ENCODE data around the gene DNAJC17. TPM values are rescaled to one million over a fixed set of nuclear protein-coding genes. Genes with fewer than 3 reads are reported as not detected.

DNAJC17 gene, protein sequence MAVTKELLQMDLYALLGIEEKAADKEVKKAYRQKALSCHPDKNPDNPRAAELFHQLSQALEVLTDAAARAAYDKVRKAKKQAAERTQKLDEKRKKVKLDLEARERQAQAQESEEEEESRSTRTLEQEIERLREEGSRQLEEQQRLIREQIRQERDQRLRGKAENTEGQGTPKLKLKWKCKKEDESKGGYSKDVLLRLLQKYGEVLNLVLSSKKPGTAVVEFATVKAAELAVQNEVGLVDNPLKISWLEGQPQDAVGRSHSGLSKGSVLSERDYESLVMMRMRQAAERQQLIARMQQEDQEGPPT
- total RNA-seq, result 14.8 and 21.0 TPM in 2 replicates

DNA sequence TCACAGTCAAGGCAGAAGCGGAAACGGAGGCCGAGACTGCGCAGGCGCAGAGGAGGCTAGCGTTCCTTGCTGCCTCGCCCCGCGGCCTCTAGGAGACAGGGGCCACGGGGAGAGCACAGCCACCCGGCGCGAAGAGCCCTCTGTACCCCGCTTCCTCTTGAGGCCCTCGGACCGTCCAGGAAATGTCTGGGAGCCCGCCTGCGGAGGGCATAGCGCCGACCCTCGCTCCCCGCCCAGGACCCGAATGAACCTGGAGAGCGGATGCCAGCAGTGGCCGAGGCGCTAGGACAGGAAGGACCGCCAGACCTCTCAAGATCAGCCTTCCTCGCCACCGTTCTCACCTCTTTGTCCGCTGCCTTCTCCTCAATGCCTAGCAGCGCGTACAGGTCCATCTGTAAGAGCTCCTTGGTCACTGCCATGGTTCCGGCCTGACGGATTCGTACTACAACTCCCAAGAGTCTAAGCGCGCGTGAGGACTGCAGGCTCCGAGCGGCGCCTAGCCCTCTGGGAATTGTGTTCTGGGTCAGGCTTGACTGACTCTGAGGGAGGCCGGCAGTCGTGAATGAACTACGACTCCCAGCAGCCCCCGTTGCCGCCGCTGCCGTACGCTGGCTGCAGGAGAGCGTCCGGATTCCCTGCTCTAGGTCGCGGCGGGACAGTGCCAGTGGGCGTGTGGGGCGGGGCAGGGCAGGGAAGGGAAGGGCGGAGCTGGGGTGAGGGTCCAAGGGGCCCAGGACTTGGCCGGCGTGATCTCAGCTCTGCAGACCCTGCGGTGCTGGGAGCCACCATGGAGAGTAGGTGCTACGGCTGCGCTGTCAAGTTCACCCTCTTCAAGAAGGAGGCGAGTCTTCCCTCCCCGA is at the start of gene DNAJC17, which contains the start of gene ZFYVE19:
TSS of gene DNAJC17 (minus strand) at position 446 of the 860 bp plus-strand sequence. CDS start at position 419, 27 bp downstream.
TSS of gene ZFYVE19 (plus strand) at position 62 of the 860 bp plus-strand sequence. CDS start at position 563, 501 bp downstream.

DNA sequence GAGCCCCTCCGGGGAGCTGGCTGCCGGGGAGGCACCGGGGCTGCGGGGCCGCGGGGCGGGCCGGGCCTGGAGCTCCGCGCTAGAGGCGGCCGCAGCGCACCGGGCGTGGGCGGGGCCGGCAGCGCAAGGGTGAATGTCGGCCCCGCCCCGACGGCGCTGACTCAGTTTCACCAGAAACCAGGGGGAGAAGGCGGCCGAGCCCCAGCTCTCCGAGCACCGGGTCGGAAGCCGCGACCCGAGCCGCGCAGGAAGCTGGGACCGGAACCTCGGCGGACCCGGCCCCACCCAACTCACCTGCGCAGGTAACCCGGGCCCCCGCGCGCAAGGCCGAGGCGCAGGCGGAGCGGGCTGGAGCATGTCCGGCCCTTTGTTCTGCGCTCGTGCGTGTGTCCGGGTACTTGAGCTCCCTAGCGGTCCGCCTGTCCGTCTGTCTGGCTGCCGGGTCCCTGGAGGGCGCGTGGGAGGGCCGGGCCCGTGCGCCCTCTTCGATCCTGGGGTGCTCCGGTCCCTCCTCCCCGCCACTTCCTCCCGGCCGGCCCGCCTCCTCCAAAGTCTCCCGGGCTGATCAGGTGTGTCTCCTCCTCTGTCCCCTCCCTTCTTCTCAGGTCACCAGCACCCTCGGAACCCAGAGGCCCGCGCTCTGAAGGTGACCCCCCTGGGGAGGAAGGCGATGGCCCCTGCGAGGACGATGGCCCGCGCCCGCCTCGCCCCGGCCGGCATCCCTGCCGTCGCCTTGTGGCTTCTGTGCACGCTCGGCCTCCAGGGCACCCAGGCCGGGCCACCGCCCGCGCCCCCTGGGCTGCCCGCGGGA is 36.8 kb upstream of the DNAJC17 start, which contains the start of gene SPINT1:
TSS of gene SPINT1 (plus strand) at position 164 of the 811 bp plus-strand sequence. CDS start at position 671, 507 bp downstream.

DNA sequence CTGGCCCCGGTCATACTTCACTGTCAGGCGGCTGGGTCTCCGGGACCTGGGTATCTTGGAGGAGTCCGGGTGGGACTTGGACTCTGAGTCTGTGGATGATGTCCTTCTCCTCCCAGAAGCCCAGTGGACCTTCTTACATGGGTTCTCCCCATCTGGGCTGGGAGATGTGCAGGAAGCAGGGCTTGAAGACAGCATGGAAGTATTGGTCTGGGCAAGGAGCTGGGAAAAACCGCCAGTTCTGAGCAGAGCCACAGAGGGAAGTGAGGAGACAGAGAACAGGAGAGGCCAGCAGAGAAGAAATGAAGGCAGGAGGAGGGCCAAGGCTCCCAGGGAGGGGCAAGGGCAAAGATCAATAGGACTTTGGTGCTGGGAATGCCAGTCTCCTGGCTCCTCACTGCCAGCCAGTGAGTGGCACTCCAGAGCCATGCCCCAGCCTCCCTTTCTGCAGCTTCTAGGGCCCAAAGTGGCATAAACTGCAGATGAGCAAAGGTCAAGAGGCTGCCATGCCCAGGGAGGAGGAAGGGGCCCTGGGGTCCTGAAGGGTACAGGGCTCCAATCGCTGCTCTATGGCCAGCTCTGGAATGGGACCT is 21.3 kb upstream of the DNAJC17 start, which contains the start of gene PPP1R14D:
TSS of gene PPP1R14D (minus strand) at position 262 of the 590 bp plus-strand sequence. CDS start at position 195, 67 bp downstream.

DNA sequence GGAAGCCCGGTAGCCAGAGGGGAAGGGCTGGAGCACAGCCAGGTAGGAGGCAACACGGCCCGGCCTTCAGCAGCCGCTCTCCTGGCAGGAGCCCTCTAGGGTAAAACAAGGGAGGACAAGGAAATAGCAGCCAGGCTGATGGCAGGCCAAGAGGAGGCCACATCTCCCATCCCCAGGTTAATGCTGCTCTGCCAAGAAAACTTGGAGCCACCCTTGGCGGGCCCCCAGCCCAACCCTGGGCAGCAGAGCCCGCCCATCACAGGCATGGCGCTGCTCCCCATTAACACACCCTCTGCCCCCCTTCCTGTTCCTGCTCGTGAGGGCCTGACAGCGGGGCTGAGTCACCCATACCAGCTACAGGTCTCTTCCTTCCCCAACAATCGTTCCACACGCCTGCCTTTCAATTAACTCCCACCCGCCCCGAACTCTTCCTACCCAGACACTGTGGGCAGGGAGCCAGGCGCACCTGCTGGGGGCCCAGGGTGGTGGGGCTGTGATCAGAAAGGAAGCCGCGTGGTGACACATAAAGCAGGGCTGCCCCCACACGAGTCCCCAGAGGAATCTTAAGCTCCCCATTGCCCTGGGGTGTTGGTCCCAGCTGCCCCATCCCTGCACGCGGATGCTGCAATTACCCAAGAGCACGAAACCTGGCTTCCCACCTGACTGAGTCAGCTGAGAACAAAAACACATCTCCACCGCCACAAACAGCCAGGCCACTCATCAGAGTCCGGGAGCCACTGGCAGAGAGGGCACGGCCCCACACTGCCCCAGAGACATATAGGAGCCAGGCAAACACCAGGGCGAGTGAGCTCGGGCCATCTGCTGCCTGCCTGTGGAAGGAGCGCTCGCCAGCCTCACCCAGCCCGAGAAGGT is 37.8 kb downstream of the DNAJC17 start, which contains the start of gene C15orf62:
TSS of gene C15orf62 (plus strand) at position 707 of the 873 bp plus-strand sequence. CDS start 516 bp downstream, outside the sequence.

DNA sequence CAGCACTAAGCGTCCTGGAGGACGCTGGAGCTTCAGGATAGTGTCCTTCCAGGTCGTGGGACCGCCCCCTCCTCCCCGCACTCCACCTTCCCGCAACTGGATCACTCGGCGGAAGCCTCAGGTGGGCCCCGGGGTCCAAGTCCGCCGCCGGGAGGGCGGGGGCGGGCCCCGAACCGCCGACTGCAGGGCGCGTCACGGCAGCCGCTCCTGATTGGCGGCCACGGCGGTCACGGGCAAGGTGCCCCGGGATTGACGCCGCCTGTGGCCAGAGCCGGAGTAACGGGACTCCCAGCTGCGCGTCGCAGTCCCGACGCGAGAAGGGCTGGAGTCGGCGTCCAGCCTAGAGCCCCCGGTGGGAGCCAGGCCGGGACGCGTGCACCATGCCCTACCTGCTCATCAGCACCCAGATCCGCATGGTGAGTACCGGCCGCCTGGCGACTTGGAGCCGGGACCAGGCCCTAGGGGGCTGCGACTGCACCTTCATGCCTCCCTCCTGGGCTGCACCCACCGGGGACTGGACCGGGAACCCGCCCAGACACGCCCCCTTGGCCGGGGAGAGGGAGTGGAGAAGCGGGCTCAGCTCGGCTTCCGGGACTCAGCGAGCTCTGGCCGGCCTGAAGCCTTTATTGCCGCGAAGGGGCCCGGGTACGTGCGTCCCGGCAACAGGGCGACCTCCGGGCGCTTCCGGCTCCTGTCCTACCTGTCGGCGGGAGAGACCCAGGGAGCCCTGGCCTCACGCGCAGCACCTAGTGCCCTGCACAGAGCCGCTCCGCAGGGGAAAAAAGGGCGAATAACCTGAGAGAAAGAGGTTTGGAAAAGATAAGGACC is 43.3 kb downstream of the DNAJC17 start, which contains the start of gene GCHFR:
TSS of gene GCHFR (plus strand) at position 268 of the 828 bp plus-strand sequence. CDS start at position 381, 113 bp downstream.

DNA sequence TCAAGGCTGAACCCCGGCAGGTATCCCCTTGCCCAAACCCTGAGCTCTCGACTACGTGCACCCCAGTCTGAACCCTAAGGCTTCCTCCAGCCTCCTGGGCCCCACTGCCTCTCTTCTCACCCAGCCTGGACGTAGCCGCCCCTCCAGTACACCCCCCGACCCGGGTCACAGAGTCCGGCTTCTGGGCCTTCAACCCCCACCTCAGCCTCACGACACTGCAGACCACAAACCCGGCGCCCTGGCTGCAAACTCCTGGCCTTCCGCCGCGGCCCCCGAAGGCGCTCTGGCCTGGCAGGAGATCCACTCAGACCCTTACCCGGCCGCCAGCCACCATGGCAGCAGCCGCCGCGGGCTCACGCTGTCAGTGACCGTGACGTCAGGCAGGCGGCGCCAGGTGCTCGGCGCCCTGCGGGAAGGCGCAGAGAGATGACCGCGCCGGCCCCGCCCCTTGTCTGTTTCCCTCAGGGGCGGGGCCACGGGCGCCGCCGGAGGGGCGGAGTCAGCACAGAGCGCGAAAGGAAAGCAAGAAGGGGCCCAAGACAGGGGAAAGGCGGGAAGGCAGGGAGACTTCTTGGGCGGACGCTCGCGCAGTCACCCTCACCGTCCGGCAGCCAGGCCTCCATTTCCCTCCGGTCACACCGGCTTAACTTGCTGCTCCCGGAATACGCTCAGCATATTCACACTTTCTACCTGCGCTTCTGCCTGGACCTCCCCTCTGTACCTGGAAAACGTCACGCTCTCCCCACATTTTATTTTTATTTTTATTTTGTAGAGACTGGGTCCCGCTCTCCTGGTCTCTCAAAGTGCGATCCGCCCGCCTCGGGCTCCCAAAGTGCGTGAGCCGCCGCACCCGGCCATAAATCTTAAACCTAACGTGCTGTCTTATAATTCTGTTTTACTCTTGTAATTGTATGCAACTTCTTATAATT is 52.1 kb downstream of the DNAJC17 start, which contains the start of gene RMDN3:
TSS of gene RMDN3 (minus strand) at position 372 of the 929 bp plus-strand sequence. CDS start 471 bp downstream, outside the sequence.

Other genes with a start within 250 kb of the DNAJC17 start
- gene CCDC32, start 242.4 kb downstream of the DNAJC17 start, total RNA-seq, result 10.6 and 14.4 TPM in 2 replicates
- gene RPUSD2, start 238.2 kb downstream of the DNAJC17 start, total RNA-seq, result 10.9 and 14.6 TPM in 2 replicates
- 0.52 and 1.7 TPM in 2 replicates for gene KNL1, start 213.2 kb downstream of the DNAJC17 start, total RNA-seq
- gene RAD51, start 112.3 kb downstream of the DNAJC17 start, total RNA-seq, result 1.4 TPM in 2 replicates
- 15.0 and 17.4 TPM in 2 replicates for gene RMDN3, start 52.2 kb downstream of the DNAJC17 start, total RNA-seq
- 1.6 and 6.3 TPM in 2 replicates for gene GCHFR, start 43.4 kb downstream of the DNAJC17 start, total RNA-seq
- under 0.01 TPM in 1 of 2 replicates, not detected in the other for gene C15orf62, start 37.5 kb downstream of the DNAJC17 start, total RNA-seq
- 23.5 and 29.2 TPM in 2 replicates for gene ZFYVE19, start 384 bp downstream of the DNAJC17 start, total RNA-seq
- gene PPP1R14D, start 21.2 kb upstream of the DNAJC17 start, total RNA-seq, result not detected in 2 replicates
- gene SPINT1, start 36.6 kb upstream of the DNAJC17 start, total RNA-seq, result 0.09 and 0.32 TPM in 2 replicates
- 0.16 TPM in 1 of 2 replicates, not detected in the other for gene RHOV, start 66.8 kb upstream of the DNAJC17 start, total RNA-seq
- 38.9 and 45.8 TPM in 2 replicates for gene VPS18, start 87.0 kb upstream of the DNAJC17 start, total RNA-seq
- gene DLL4, start 121.9 kb upstream of the DNAJC17 start, total RNA-seq, result under 0.01 and 0.16 TPM in 2 replicates
- gene CHAC1, start 146.0 kb upstream of the DNAJC17 start, total RNA-seq, result 2.7 and 4.4 TPM in 2 replicates

All from bronchial smooth muscle cell (primary cell).